ENCODE data around the gene ASPM. TPM values are rescaled to one million over a fixed set of nuclear protein-coding genes. Genes with fewer than 3 reads are reported as not detected.

The ASPM gene
- total and polyA plus RNA-seq, 9 of the 15 experiments (the other 6 are each of a cell fraction or from before 2014, with no cell fraction given): 22.7 to 84.4 (median 46.4) TPM

- no peak for TF ChIP-seq SIX5 (IDR thresholded peaks at IDR 0.05; ENCODE audit: borderline replicate concordance in 1 of 2, insufficient read depth in 1 of 2, low read depth in 1 of 2, low read length in 2 of 2)
Observed at GRCh38 chr1:197182716-197183115, 36.2 kb upstream of the ASPM start (continued).

DNA sequence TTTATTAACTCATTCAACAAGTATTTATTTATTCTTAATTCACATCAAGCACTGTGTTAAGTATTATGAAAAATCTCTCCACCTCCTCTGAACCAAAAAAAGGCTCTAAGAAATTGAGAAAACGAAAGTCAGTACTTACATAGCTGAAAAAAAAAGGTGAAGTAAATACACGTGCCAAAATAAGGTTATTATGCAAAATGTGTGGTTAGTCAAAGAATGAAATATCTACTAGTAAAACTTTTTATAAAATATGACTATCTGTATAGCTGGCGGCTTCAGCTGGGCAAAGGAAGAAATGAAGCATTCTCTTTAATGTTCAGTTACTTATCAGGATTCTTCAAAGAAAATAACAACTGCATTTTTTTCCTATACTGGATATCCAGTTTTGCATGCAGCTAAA is 35.5 kb upstream of the ASPM start:
- Histone ChIP-seq H3K4me3 (no peak overlapping the region), H4K20me1 (replicated peaks; ENCODE audit: control insufficient read depth, insufficient read depth, low read length) (no peaks in the 10 kb centered on the region), H3K79me2 (ENCODE audit: control insufficient read depth, insufficient read depth, low read length) (0 out of 3 replicates have a peak, but pooled peaks cover 2% of the 10 kb centered on the region), H3K9ac (ENCODE audit: insufficient read depth in 1 of 2, low read depth in 2 of 2, low read length in 2 of 2) (no peak overlapping the region), H3K27me3 (ENCODE audit: control insufficient read depth in 2 of 2, insufficient read depth in 2 of 2, low read length in 2 of 2) (no peaks in the 10 kb centered on the region), H3K4me1 (replicated peaks in 1 of 2; ENCODE audit: control insufficient read depth in 2 of 2, insufficient read depth in 2 of 2, low read length in 2 of 2) (peaks cover 3 to 4% of the 10 kb centered on the region in 2 experiments; a peak in 2 of 5 replicates), H3K9me1 (ENCODE audit: control insufficient read depth, insufficient read depth, low read length) (no peaks in the 10 kb centered on the region), H3K4me2 (ENCODE audit: insufficient read depth, low read length) (no peak overlapping the region), H2AFZ (ENCODE audit: low read depth, low read length) (no peak overlapping the region), H3K27ac (ENCODE audit: extremely low read depth, low read depth, low read length) (no peak overlapping the region), H3K9me3 (replicated peaks; ENCODE audit: control insufficient read depth, insufficient read depth, low read depth, low read length) (no peaks in the 10 kb centered on the region), H3K36me3 (ENCODE audit: control insufficient read depth, insufficient read depth, low read length) (peaks cover 78% of the 10 kb centered on the region)
- WGBS (ENCODE audit: insufficient coverage, low coverage, missing lambda C conversion rate): 69% methylated on average over 3 of the region's 3 CpGs
- ChIA-PET CTCF (ENCODE audit: low intra/inter-chr PET ratio) (interaction anchor here (2.7 kb wide), 1 partner anchor 175 kb away, joined by 23 read pairs; no protein-coding TSS in a partner anchor), POLR2A (no interaction called here)
- FAIRE-seq (no peak), ATAC-seq (no peak), DNase-seq (ENCODE audit: extremely low read depth in 1 of 4, low spot score in 3 of 4) (no peak)
- no TSS peak for BruUV-seq (replicated peaks)
- TF ChIP-seq CEBPG (CRISPR knock-in tag; IDR thresholded peaks at IDR 0.05) (no peak), CEBPG (tag; conservative IDR thresholded peaks at IDR 0.05 in 1 of 2, IDR thresholded peaks at IDR 0.05 in 1 of 2) (no peak), NBN (IDR thresholded peaks at IDR 0.05; ENCODE audit: low read depth) (no peak), ZFP30 (CRISPR knock-in tag; IDR thresholded peaks at IDR 0.05; ENCODE audit: borderline replicate concordance) (no peak), HDAC3 (IDR thresholded peaks at IDR 0.05; ENCODE audit: borderline replicate concordance, partially characterized antibody) (no peak), ZNF830 (CRISPR knock-in tag; IDR thresholded peaks at IDR 0.05) (no peak), LCOR (CRISPR knock-in tag; IDR thresholded peaks at IDR 0.05) (no peak), MTA2 (IDR thresholded peaks at IDR 0.05; ENCODE audit: low read depth) (no peak), ARID1B (IDR thresholded peaks at IDR 0.05) (no peak), ZNF311 (CRISPR knock-in tag; IDR thresholded peaks at IDR 0.05) (no peak), NUFIP1 (IDR thresholded peaks at IDR 0.05; ENCODE audit: partially characterized antibody) (no peak), ZNF512 (tag; IDR thresholded peaks at IDR 0.05) (no peak)
- in situ Hi-C loops (cut with MboI) (loop anchor here (10.0 kb wide), 1 partner anchor 173 kb away; no protein-coding TSS in a partner anchor), intact Hi-C loops (cut with micrococcal nuclease) (loop anchor here (2.0 to 5.0 kb wide), 2 partner anchors 145 to 460 kb away; no protein-coding TSS in a partner anchor)
